Stimulated activated naive CD8-positive, alpha-beta T cell treated with anti-CD3 and anti-CD28 coated beads, Interleukin-15, Interleukin-2, amounts not matched to agents 100 ng/mL and 50 ng/mL, for 24 hours (primary cell): ENCODE measurements around the gene SLC8A3.

Experiments
- H3K27ac Mint-ChIP-seq: one replicate; pipeline ENCODE4 v1.8.0; 2021; ENCODE audit warnings: mild to moderate bottlenecking, mixed read lengths
- H3K27me3 Mint-ChIP-seq: one replicate; pipeline ENCODE4 v1.8.0; 2021; ENCODE audit warnings: mixed read lengths
- H3K36me3 Mint-ChIP-seq: one replicate; pipeline ENCODE4 v1.8.0; 2021; ENCODE audit warnings: low read depth, mixed read lengths
- H3K4me1 Mint-ChIP-seq: one replicate; pipeline ENCODE4 v1.8.0; 2021; ENCODE audit warnings: low read depth, mixed read lengths
- H3K4me3 Mint-ChIP-seq: one replicate; pipeline ENCODE4 v1.8.0; 2021; ENCODE audit warnings: mild to moderate bottlenecking, mixed read lengths
- H3K9me3 Mint-ChIP-seq: one replicate; pipeline ENCODE4 v1.8.0; 2021; ENCODE audit warnings: mixed read lengths

SLC8A3 gene

DNA sequence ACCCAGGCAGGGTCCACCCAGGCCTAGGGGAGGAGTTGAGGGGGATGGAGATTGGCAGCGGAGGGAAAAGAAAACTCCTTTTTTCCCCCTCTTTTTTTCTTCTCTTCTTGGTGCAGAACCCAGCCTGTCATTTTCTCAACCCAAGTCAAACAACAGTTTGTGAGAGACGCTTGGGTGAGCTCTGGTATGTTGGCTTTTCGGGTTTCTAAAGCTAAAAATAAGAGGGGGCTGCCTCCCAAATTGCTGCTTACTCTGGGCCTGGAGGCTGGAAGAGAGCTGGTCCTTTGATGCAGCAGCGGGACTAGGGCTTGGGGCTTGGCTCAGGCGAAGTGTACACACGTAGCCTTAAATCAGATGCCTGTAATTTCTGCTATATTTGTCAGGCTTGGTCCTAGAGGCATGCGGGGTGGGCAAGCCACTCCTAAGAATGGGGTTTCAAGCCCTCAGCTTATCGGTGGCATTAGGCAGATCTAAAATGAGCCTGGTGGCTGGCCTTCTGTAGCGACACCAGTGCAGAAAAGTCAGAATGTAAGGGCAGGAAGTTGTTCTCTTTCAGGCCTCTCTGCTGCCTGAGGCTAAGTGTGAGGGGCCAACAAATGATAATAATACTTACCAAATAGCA, 816 bp upstream of the SLC8A3 start:
- peaks cover 26% of the 10 kb centered on the region for H3K4me1 Mint-ChIP-seq
- peak overlapping the region; percentile 78 for H3K4me3 Mint-ChIP-seq
- no peaks in the 10 kb centered on the region for H3K36me3 Mint-ChIP-seq
- H3K27ac Mint-ChIP-seq = no peak overlapping the region
- H3K27me3 Mint-ChIP-seq = peaks cover 78% of the 10 kb centered on the region
- no peaks in the 10 kb centered on the region for H3K9me3 Mint-ChIP-seq

GRCh38 chr14:70188322-70188658, 461 bp downstream of the SLC8A3 start:
- H3K27ac Mint-ChIP-seq = peak overlapping the region; percentile 69
- H3K36me3 Mint-ChIP-seq = no peaks in the 10 kb centered on the region
- H3K27me3 Mint-ChIP-seq = peaks cover 66% of the 10 kb centered on the region
- H3K9me3 Mint-ChIP-seq = no peaks in the 10 kb centered on the region
- H3K4me1 Mint-ChIP-seq = peaks cover 26% of the 10 kb centered on the region
- peak overlapping the region; percentile 81 for H3K4me3 Mint-ChIP-seq

- H3K27ac Mint-ChIP-seq = peak overlapping the region; percentile 49
- H3K9me3 Mint-ChIP-seq = no peaks in the 10 kb centered on the region
- H3K27me3 Mint-ChIP-seq = peaks cover 58% of the 10 kb centered on the region
- H3K36me3 Mint-ChIP-seq = no peaks in the 10 kb centered on the region
- H3K4me3 Mint-ChIP-seq = peak overlapping the region; percentile 81
- H3K4me1 Mint-ChIP-seq = peaks cover 26% of the 10 kb centered on the region
Observed at GRCh38 chr14:70186900-70187451, 1.8 kb downstream of the SLC8A3 start.

DNA sequence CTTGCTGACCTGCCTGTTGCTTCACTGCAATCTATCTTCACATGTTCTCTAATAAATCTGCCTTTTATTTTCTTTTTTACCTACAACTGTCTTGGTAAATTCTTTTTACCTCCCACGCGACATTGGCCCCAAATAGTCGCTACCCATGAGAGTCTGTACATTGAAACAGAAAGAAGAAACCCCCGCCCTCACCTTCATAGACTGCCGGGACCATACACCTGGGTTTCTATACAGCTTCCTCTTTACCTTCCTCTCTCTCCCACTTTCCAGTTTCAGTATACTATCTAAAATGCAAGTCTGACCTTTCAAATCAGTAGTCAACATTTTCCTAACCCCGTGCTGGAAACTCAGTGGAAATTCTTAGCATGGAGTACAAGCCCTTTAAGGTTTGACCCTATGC, 4.8 kb downstream of the SLC8A3 start:
- Mint-ChIP-seq H3K27ac (no peak overlapping the region), H3K4me3 (no peak overlapping the region), H3K27me3 (peaks cover 35% of the 10 kb centered on the region), H3K4me1 (peaks cover 18% of the 10 kb centered on the region), H3K9me3 (no peaks in the 10 kb centered on the region), H3K36me3 (no peaks in the 10 kb centered on the region)

- Mint-ChIP-seq H3K36me3 (no peaks in the 10 kb centered on the region), H3K9me3 (no peaks in the 10 kb centered on the region), H3K4me3 (no peak overlapping the region), H3K27me3 (peaks cover 29% of the 10 kb centered on the region), H3K27ac (no peak overlapping the region), H3K4me1 (no peaks in the 10 kb centered on the region)
Observed at GRCh38 chr14:70181276-70181675, 7.5 kb downstream of the SLC8A3 start.

DNA sequence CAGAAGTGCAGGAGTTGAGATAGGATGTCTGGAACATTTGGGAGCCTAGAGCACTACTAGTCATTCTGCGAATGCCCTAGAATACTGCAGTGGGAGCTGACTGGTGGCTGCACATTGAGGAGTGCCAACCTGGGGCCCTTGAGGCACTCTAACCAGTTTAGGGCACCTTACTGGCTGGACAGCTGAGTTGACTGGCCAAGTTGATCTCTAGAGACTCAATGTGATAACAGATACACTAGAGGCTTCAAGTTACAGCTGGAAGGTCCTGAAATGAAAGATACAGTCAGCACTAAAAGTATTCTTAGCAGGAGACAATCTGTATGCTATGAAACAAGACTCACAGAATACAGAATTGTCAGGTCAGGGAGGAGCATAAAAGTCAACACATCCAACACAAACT, 8.0 kb downstream of the SLC8A3 start:
- peaks cover 25% of the 10 kb centered on the region for H3K27me3 Mint-ChIP-seq
- H3K27ac Mint-ChIP-seq = no peak overlapping the region
- H3K36me3 Mint-ChIP-seq = no peaks in the 10 kb centered on the region
- no peaks in the 10 kb centered on the region for H3K4me1 Mint-ChIP-seq
- H3K4me3 Mint-ChIP-seq = no peak overlapping the region
- no peaks in the 10 kb centered on the region for H3K9me3 Mint-ChIP-seq

DNA sequence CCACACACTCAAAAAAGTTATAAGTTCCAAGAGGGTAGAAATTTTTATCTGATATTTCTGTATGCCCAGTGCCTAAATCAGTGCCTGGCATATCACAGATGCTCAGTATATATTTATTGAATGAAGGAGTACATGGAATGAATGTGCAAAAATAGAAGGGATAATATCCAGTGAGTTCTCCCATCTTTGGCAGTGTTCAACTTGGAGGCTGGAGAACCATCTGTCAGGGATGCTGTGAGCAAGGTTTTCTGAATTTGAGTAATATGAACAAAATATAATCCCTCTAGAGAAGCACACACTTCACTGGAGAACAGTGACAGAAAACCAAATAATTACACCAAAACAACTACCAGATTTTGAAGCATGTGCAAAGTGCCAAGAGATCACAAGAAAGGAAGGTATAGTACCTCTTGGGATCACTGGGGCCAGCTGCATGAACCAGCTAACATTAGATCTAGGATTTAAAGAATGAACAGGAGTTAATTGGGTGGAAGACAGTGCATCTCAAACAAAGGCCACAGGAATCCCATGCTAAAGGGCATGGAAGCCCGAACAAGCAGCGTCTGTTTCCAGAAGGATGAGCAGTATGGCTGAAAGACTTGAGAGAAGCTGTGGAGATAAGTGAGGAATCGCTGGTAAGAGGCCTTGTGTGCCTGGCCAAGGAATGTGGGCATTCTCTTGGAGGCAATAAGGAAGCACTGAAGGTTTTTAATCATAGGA, 11.5 kb downstream of the SLC8A3 start:
- Mint-ChIP-seq H3K27ac (no peak overlapping the region), H3K36me3 (no peaks in the 10 kb centered on the region), H3K9me3 (no peaks in the 10 kb centered on the region), H3K27me3 (peaks cover 25% of the 10 kb centered on the region), H3K4me1 (no peaks in the 10 kb centered on the region), H3K4me3 (no peak overlapping the region)

GRCh38 chr14:70173569-70173968, 15.2 kb downstream of the SLC8A3 start:
- Mint-ChIP-seq H3K4me3 (no peak overlapping the region), H3K4me1 (no peaks in the 10 kb centered on the region), H3K36me3 (no peaks in the 10 kb centered on the region), H3K27ac (no peak overlapping the region), H3K27me3 (peaks cover 28% of the 10 kb centered on the region), H3K9me3 (no peaks in the 10 kb centered on the region)

GRCh38 chr14:70171726-70172125, 17.0 kb downstream of the SLC8A3 start:
- no peaks in the 10 kb centered on the region for H3K9me3 Mint-ChIP-seq
- no peak overlapping the region for H3K27ac Mint-ChIP-seq
- H3K27me3 Mint-ChIP-seq = peaks cover 28% of the 10 kb centered on the region

GRCh38 chr14:70170976-70171375, 17.8 kb downstream of the SLC8A3 start:
- Mint-ChIP-seq H3K27me3 (peaks cover 26% of the 10 kb centered on the region), H3K36me3 (no peaks in the 10 kb centered on the region), H3K4me3 (no peak overlapping the region), H3K27ac (no peak overlapping the region), H3K9me3 (no peaks in the 10 kb centered on the region), H3K4me1 (no peaks in the 10 kb centered on the region)

More at GRCh38 chr14:70171726-70172125, 17.0 kb downstream of the SLC8A3 start:
- Mint-ChIP-seq H3K4me1 (no peaks in the 10 kb centered on the region), H3K4me3 (no peak overlapping the region), H3K36me3 (no peaks in the 10 kb centered on the region)

DNA sequence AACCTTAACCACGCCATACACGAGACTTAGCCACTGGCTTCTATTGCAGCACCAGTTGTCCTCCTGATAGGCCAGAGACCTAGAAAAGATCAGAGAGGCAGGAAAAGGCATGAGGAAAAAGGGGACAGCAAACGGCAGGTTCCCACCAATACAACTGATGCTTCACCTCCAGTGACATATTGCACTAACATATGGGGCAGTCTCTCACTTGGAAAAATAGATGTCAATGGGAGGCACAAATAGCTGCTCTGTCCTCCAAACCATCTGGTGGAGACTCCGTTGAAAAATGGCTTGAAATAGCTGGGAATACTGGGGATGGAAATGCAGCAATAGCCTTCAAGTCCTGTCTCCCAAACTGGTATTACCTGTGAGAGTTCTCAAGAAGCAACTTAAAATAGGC, 20.3 kb downstream of the SLC8A3 start:
- H3K27me3 Mint-ChIP-seq = peaks cover 34% of the 10 kb centered on the region
- H3K36me3 Mint-ChIP-seq = no peaks in the 10 kb centered on the region
- no peaks in the 10 kb centered on the region for H3K4me1 Mint-ChIP-seq
- no peaks in the 10 kb centered on the region for H3K9me3 Mint-ChIP-seq
- H3K27ac Mint-ChIP-seq = no peak overlapping the region
- H3K4me3 Mint-ChIP-seq = no peak overlapping the region

DNA sequence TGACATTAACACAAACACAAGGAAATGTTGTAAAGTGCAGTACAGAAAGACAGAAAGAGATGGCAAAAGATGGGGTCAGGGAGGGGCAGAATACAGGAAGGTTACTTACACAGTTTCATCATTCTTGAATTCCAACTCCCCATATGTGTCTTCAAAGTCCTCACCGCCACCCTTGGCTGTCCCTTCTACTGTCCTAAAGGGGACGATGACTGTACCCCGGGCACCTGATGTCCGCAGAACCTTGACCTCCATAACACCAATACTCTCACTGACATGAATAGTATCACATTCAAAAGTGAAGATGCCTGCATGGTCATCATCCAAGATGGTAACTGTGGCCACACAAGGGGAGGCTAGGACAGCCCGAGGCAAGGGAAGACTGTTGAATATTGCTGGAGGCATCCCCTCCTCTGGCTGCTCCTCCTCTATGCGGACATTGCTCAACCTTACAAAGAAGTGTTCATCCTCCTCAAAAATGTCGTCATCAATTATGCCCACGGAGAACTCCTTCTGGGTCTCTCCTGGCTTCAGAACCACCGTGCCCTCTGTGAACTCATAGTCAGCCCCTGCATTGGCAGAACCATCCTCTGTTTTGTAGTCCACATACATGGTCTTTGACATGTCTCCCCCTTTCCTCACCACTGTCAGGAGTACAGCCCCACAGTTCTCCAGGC, 22.1 kb downstream of the SLC8A3 start:
- no peak overlapping the region for H3K27ac Mint-ChIP-seq
- no peaks in the 10 kb centered on the region for H3K4me1 Mint-ChIP-seq
- peaks cover 31% of the 10 kb centered on the region for H3K27me3 Mint-ChIP-seq
- H3K4me3 Mint-ChIP-seq = no peak overlapping the region
- H3K9me3 Mint-ChIP-seq = no peaks in the 10 kb centered on the region
- H3K36me3 Mint-ChIP-seq = no peaks in the 10 kb centered on the region

DNA sequence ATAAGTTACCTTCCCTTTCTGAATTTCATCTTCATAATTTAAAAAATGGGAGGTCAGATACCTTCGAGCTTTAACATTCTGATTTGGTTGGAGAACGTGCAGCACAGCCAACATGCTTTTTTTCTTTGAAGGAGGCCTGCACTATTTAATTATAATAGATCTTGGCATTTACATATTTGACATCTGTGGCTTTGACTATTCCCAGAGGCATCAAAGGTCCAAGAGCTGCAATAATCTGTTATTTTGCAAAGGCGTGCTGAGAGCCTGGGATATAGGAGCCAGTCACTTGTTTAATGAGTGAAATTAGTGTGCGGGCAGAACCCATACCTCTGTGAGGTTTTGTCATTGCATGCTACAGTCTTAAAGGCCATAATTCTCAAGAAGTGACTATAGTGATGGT, 26.4 kb downstream of the SLC8A3 start:
- Mint-ChIP-seq H3K9me3 (no peaks in the 10 kb centered on the region), H3K4me3 (no peak overlapping the region), H3K4me1 (no peaks in the 10 kb centered on the region), H3K27ac (no peak overlapping the region), H3K27me3 (peaks cover 20% of the 10 kb centered on the region), H3K36me3 (no peaks in the 10 kb centered on the region)

DNA sequence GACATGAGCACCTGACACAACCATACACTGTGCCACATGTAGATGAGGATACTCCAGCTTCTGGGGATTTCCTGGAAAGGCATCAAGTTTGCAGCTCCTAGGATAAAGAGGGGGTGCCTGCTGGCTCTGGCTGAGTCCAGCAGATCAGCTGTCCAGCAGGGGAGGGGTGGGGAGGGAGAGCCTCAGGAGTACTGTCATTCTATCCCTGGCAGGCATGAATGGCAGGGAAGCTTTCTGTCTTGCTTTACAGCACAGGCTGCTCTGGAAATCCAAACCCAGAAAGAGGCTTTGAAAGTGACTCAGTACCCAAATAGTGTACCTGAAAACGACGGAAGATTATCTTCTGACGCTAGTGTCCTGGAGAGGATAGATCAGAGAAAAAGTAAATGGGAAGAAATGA, 32.2 kb downstream of the SLC8A3 start:
- Mint-ChIP-seq H3K27me3 (peaks cover 6% of the 10 kb centered on the region), H3K36me3 (no peaks in the 10 kb centered on the region), H3K9me3 (no peaks in the 10 kb centered on the region), H3K27ac (no peak overlapping the region), H3K4me1 (no peaks in the 10 kb centered on the region), H3K4me3 (no peak overlapping the region)

- Mint-ChIP-seq H3K27ac (no peak overlapping the region), H3K27me3 (peaks cover 3% of the 10 kb centered on the region), H3K9me3 (no peaks in the 10 kb centered on the region), H3K36me3 (no peaks in the 10 kb centered on the region), H3K4me3 (no peak overlapping the region), H3K4me1 (no peaks in the 10 kb centered on the region)
Observed at GRCh38 chr14:70152704-70153103, 36.0 kb downstream of the SLC8A3 start.
